HEK293 (cell line): ENCODE measurements around the gene CDK16.
A peak's percentile ranks its signal among the peaks of the same experiment; 100 is the strongest.

Source experiments
- CTCF ChIA-PET: fragments of 350-600 bp; formaldehyde crosslinking; extraction: SDS; loops from one replicate; lab custom pipeline; 2021; ENCODE audit warnings: antibody characterized with exemption; lab: Yijun Ruan, JAX
- POLR2A ChIA-PET: fragments of 300-600 bp; formaldehyde crosslinking; extraction: SDS; loops from one replicate; lab custom pipeline; 2020; ENCODE audit warnings: antibody characterized with exemption, inconsistent platforms; lab: Yijun Ruan, JAX
- H3K27ac ChIP-seq: fragments of 200-500 bp; sonication (Bioruptor generic); 2 replicates; pipeline ENCODE4 v1.5.1; 2014; ENCODE audit warnings: low read depth, low read length, control low read depth, inconsistent platforms; ENCODE audit errors: extremely low read depth
- H3K36me3 ChIP-seq, 2 experiments: fragments of 200-500 bp in 1 of 2; sonication (Bioruptor generic) in 1 of 2; 1 replicate in 1 of 2; 2 replicates in 1 of 2; pipeline ENCODE4 v1.5.1; 2014 to 2017; ENCODE audit warnings: inconsistent platforms in 2 of 2, low read length in 2 of 2; ENCODE audit not compliant: control insufficient read depth in 2 of 2, insufficient read depth in 1 of 2
- H3K4me1 ChIP-seq: fragments of 200-500 bp; sonication (Bioruptor generic); 2 replicates; pipeline ENCODE4 v1.5.1; 2014; ENCODE audit warnings: mild to moderate bottlenecking, low read length, inconsistent platforms; ENCODE audit not compliant: control insufficient read depth, insufficient read depth
- H3K4me3 ChIP-seq: 2 replicates; pipeline ENCODE4 v1.5.1; 2011; ENCODE audit warnings: low read depth, mild to moderate bottlenecking, control low read depth, low read length, moderate library complexity
- H3K9me3 ChIP-seq: fragments of 200-500 bp; sonication (Bioruptor generic); 2 replicates; pipeline ENCODE4 v1.5.1; 2014; ENCODE audit warnings: low read depth, low read length, inconsistent platforms; ENCODE audit not compliant: control insufficient read depth, insufficient read depth
- GFI1B ChIP-seq: fragments of 450-650 bp; formaldehyde crosslinking; IDR thresholded peaks from 2 replicates; pipeline ENCODE4 v1.5.1; 2016; ENCODE audit warnings: missing biosample characterization, missing genetic modification characterization
- HOXA7 ChIP-seq: sonication (generic); formaldehyde crosslinking; IDR thresholded peaks from 2 replicates; pipeline ENCODE4 v1.8.1; 2022; ENCODE audit warnings: missing genetic modification reagents, borderline replicate concordance
- KLF1 ChIP-seq: fragments of 450-650 bp; formaldehyde crosslinking; IDR thresholded peaks from 2 replicates; pipeline ENCODE4 v1.5.1; 2016; ENCODE audit warnings: missing biosample characterization, missing genetic modification characterization
- KLF17 ChIP-seq: fragments of 450-650 bp; formaldehyde crosslinking; IDR thresholded peaks from 2 replicates; pipeline ENCODE4 v1.5.1; 2016; ENCODE audit warnings: missing biosample characterization, missing genetic modification characterization
- ZBTB7A ChIP-seq: fragments of 450-650 bp; formaldehyde crosslinking; IDR thresholded peaks from 2 replicates; pipeline ENCODE4 v1.5.1; 2016; ENCODE audit warnings: low read depth, missing biosample characterization, missing genetic modification characterization
- ZFP41 ChIP-seq: fragments of 450-650 bp; formaldehyde crosslinking; IDR thresholded peaks from 2 replicates; pipeline ENCODE4 v1.5.1; 2016; ENCODE audit warnings: missing biosample characterization, missing genetic modification characterization, borderline replicate concordance
- ZIC2 ChIP-seq: fragments of 450-650 bp; formaldehyde crosslinking; IDR thresholded peaks from 2 replicates; pipeline ENCODE4 v1.5.1; 2016; ENCODE audit warnings: missing biosample characterization, missing genetic modification characterization
- ZNF138 ChIP-seq: fragments of 450-650 bp; formaldehyde crosslinking; IDR thresholded peaks from 2 replicates; pipeline ENCODE4 v1.5.1; 2016; ENCODE audit warnings: missing biosample characterization, missing genetic modification characterization, borderline replicate concordance
- ZNF211 ChIP-seq: fragments of 450-650 bp; formaldehyde crosslinking; IDR thresholded peaks from 2 replicates; pipeline ENCODE4 v1.5.1; 2016; ENCODE audit warnings: low read depth, missing biosample characterization, missing genetic modification characterization
- ZNF398 ChIP-seq: fragments of 450-650 bp; formaldehyde crosslinking; IDR thresholded peaks from 2 replicates; pipeline ENCODE4 v1.5.1; 2017; ENCODE audit warnings: missing biosample characterization, missing genetic modification characterization
- ZNF544 ChIP-seq: fragments of 450-650 bp; formaldehyde crosslinking; IDR thresholded peaks from 2 replicates; pipeline ENCODE4 v1.5.0; 2017; ENCODE audit warnings: missing biosample characterization, missing genetic modification characterization
- ZNF555 ChIP-seq: fragments of 450-650 bp; formaldehyde crosslinking; conservative IDR thresholded peaks from 2 replicates; pipeline ENCODE4 v1.5.1; 2017; ENCODE audit warnings: missing biosample characterization, mild to moderate bottlenecking, missing genetic modification characterization, inconsistent platforms
- ZNF558 ChIP-seq: fragments of 450-650 bp; formaldehyde crosslinking; IDR thresholded peaks from 2 replicates; pipeline ENCODE4 v1.5.1; 2016; ENCODE audit warnings: missing biosample characterization, missing genetic modification characterization
- ZNF571 ChIP-seq: fragments of 450-650 bp; formaldehyde crosslinking; IDR thresholded peaks from 2 replicates; pipeline ENCODE4 v1.5.0; 2017; ENCODE audit warnings: missing biosample characterization, missing genetic modification characterization
- ZNF600 ChIP-seq: fragments of 450-650 bp; formaldehyde crosslinking; IDR thresholded peaks from 2 replicates; pipeline ENCODE4 v1.5.1; 2016; ENCODE audit warnings: missing biosample characterization, missing genetic modification characterization
- TF ChIP-seq, protein P1 (sequence below): fragments of 450-650 bp; formaldehyde crosslinking; IDR thresholded peaks from 2 replicates; pipeline ENCODE4 v1.5.1; 2016; ENCODE audit warnings: missing biosample characterization, missing genetic modification characterization
- TF ChIP-seq, protein P2 (sequence below): fragments of 450-650 bp; formaldehyde crosslinking; conservative IDR thresholded peaks from 2 replicates; pipeline ENCODE4 v1.5.1; 2016; ENCODE audit warnings: low read depth, missing biosample characterization, missing genetic modification characterization

Gene CDK16

GRCh38 chrX:47169273-47169672, 49.2 kb upstream of the CDK16 start:
- ChIA-PET POLR2A (no interaction called here), CTCF (interaction anchor here (0.6 kb wide), 1 partner anchor 174 kb away, joined by 4 read pairs; no protein-coding TSS in a partner anchor)
- no peak overlapping the region for H3K4me3 ChIP-seq
- no peaks in the 10 kb centered on the region; the same call in 1 of the 2 replicates for H3K9me3 ChIP-seq
- no peak overlapping the region for H3K27ac ChIP-seq
- peaks cover 4 to 63% of the 10 kb centered on the region in 2 experiments; a peak in 2 of 3 replicates for H3K36me3 ChIP-seq
- TF ChIP-seq ZNF138 (tag by site-specific recombination) (no peak), ZNF398 (tag by site-specific recombination) (no peak), ZFP41 (tag by site-specific recombination) (no peak), HOXA7 (CRISPR knock-in tag) (no peak), ZNF544 (tag by site-specific recombination) (no peak), KLF1 (no peak), ZNF558 (tag by site-specific recombination) (no peak), ZNF571 (no peak), GFI1B (no peak), ZNF555 (tag by site-specific recombination) (no peak), ZNF211 (no peak), KLF17 (tag by site-specific recombination) (no peak), ZBTB7A (tag by site-specific recombination) (no peak)
- TF ChIP-seq, protein P1, sequence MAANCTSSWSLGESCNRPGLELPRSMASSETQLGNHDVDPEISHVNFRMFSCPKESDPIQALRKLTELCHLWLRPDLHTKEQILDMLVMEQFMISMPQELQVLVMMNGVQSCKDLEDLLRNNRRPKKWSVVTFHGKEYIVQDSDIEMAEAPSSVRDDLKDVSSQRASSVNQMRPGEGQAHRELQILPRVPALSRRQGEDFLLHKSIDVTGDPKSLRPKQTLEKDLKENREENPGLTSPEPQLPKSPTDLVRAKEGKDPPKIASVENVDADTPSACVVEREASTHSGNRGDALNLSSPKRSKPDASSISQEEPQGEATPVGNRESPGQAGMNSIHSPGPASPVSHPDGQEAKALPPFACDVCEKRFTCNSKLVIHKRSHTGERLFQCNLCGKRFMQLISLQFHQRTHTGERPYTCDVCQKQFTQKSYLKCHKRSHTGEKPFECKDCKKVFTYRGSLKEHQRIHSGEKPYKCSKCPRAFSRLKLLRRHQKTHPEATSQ (tag by site-specific recombination): no peak
- TF ChIP-seq, protein P2, sequence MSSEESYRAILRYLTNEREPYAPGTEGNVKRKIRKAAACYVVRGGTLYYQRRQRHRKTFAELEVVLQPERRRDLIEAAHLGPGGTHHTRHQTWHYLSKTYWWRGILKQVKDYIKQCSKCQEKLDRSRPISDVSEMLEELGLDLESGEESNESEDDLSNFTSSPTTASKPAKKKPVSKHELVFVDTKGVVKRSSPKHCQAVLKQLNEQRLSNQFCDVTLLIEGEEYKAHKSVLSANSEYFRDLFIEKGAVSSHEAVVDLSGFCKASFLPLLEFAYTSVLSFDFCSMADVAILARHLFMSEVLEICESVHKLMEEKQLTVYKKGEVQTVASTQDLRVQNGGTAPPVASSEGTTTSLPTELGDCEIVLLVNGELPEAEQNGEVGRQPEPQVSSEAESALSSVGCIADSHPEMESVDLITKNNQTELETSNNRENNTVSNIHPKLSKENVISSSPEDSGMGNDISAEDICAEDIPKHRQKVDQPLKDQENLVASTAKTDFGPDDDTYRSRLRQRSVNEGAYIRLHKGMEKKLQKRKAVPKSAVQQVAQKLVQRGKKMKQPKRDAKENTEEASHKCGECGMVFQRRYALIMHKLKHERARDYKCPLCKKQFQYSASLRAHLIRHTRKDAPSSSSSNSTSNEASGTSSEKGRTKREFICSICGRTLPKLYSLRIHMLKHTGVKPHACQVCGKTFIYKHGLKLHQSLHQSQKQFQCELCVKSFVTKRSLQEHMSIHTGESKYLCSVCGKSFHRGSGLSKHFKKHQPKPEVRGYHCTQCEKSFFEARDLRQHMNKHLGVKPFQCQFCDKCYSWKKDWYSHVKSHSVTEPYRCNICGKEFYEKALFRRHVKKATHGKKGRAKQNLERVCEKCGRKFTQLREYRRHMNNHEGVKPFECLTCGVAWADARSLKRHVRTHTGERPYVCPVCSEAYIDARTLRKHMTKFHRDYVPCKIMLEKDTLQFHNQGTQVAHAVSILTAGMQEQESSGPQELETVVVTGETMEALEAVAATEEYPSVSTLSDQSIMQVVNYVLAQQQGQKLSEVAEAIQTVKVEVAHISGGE: no peak
- no peaks in the 10 kb centered on the region for H3K4me1 ChIP-seq

DNA sequence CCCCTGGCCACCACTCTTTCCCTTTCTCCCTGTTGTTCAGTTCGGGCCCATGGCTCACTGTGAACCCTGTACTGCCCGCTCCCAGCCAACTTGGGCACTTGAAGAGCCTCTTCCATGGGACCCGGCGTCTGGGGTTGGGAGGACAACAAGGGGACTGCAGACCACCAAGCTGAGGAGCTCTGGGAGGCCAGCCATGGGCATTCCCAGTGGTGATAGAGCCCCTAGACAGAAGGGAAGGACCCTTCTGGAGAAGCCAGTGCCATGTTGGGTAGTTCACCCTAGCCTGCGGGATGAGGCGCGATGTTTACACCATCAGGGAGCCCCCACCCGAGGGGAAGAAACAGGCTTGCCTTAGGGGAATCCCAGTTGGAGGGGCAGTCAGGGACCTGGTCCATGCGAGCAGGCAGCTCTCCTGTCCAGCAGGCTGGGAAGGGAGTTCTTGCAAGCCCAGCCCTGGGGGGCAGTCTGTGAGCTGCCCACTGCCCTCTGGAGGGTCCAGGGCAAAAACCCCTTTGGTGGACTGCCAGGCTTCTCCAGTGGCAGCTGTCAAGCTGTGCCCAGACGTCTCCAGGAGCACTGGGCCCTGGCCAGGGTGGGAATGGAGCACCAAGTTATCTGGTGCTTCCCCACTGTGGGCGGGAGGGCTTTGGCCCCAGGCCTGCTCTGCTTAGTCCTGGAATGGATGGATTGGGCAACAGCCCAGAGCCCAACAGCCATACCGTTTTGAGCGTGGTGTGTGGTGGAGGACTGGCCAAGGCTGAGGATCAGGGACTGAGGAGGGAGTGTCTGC, 48.6 kb upstream of the CDK16 start:
- H3K9me3 ChIP-seq: no peaks in the 10 kb centered on the region
- H3K36me3 ChIP-seq: peaks cover 3 to 66% of the 10 kb centered on the region in 2 experiments; a peak in 2 of 3 replicates
- no peak overlapping the region for H3K27ac ChIP-seq
- no peaks in the 10 kb centered on the region for H3K4me1 ChIP-seq
- POLR2A ChIA-PET: no interaction called here
- CTCF ChIA-PET: interaction anchor here (0.6 kb wide), 1 partner anchor 173 kb away, joined by 4 read pairs; no protein-coding TSS in a partner anchor
- no peak overlapping the region for H3K4me3 ChIP-seq
- TF ChIP-seq ZIC2 (tag by site-specific recombination): peak; percentile 30
- TF ChIP-seq ZFP41 (tag by site-specific recombination): no peak
- no peak for TF ChIP-seq ZNF398 (tag by site-specific recombination)
- TF ChIP-seq ZNF600: peak; percentile 58
